TTC549 (cell line): Measurements from ENCODE around the gene ALPK3.
"Not testable (repeated sequence)": the region's sequence is repeated elsewhere in the genome, so short reads cannot be mapped to it uniquely, and the experiment has no call there.

Experiments used
- FAIRE-seq: peaks from 2 replicates; lab custom pipeline; 2012; peaks lifted over from hg19 to GRCh38; lab: Jason Lieb, UNC

ALPK3 gene

DNA sequence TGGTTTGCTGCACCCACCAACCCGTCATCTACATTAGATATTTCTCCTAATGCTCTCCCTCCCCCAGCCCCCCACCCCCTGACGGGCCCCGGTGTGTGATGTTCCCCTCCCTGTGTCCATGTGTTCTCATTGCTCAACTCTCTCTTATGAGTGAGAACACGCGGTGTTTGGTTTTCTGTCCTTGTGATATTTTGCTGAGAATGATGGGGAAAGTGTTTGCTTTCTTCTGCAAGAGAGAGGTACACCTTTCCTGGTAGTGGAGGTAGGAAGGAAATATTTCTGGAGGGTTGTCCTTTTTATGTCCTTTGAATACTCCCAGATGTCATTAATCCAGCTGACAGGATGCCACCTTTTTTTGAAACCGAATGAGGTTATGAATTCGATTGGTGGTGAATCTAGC, 56.8 kb downstream of the ALPK3 start:
- FAIRE-seq, result no peak

DNA sequence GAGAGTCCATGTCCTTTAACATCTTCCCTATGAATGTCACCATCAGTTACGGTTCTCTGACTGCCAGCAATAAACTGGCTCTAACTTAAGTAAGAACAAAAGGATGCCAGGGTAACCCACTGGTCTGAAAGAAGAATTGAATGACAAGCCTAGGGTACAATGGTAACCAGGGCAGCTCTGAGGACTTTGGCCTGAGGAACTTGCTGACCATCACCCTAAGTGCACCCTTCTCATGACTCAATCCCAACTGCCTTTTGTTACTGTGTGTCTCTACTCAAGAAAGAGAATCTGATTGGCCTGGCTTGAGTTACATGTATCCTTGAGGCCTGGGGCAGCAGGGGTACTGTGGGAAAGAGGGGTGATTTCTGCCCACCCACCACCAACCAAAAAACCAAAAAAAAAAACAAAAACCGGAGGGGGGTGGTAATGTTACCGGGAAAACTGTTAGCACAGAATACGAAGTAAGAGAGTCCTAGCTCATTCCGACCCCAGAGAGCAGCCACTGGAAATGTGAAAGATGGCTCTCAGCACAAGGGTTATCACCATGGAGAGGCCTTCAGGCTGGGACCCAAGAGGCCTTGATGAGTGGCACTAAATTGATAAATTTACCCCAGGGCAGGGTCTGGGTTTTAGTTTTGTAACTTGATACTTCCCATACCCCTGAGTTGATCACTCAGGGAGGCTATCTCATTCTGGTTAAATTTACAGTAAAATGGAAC, 58.0 kb downstream of the ALPK3 start:
- no peak for FAIRE-seq

DNA sequence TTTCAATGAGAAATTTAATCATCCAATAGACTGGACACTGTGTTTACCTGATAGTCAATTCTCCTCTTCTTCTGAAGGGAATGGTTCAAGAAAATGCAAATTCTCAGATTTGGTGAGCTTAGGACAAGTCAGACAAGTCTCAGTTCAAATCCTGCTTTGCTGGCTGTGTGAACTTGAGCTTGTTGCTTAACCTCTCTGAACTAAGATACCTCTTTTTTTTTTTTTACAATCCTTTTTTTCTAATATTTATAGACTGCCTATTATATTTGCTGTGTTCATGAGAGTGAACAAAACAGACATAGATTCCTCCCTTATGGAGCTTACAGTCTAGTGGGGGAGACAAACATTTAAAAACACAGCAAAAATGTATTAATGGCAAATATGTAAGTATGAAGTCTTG, 59.1 kb downstream of the ALPK3 start:
- no peak for FAIRE-seq

DNA sequence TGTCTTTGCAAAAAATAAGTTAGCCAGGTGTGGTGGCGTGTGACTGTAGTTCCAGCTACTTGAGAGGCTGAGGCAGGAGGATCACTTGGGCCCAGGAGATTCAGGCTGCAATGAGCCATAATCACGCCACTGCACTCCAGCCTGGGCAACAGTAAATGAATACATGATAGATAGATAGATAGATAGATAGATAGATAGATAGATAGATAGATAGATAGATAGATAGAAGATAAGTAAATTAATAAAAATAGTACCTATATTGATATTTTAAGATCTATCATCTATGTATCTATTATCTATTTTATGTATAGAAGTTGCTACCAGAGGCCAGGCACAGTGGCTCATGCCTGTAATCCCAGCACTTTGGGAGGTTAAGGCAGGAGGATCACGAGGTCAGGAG, 60.5 kb downstream of the ALPK3 start:
- not testable (repeated sequence) for FAIRE-seq

DNA sequence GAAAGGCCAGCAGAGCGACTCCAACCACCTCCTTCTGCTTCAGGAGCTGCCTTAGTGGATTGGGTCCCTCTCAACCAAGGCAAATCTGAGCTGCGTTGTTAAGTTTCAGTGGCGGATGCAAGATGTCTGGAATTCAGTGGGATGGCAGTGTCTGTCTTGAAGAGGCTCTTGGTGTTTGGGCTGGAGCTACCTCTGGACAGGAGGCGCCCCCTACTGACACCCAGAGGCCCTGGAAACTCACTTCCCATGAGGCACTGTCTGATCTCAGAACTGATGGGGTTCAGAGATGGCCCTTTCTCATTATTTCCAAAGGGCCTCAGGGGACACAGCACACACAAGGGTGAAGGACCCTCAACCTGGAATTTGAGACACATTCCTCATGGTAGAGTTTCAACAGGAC, 61.3 kb downstream of the ALPK3 start:
- FAIRE-seq, result no peak

DNA sequence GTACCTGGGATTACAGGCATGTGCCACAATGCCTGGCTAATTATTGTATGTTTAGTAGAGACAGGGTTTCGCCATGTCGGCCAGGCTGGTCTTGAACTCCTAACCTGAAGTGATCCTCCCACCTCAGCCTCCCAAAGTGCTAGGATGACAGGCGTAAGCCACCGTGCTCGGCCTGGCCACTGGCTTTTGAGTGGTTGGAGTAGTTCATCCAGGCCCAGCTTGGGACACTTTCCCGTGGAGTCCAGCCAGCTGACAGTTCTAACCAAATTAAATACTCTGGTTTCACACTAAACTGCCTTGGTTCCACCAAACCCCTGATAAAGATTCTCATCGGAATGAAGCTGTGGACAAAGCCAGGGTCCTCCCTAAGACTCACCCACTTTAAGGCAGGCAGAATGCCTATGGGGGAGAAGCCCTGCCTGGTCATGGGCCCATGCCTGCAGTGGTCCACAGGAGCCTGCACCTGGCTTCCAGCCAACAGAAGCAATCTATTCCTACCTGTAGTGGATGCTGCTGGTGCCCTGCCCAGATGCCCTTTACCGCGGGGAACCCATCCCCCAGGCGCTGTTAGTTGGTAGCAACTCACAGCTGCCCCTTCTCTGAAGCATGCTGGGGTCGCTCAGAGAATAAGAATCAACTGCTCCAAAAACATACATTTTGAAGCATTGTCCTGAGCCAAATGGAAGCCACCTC, 62.1 kb downstream of the ALPK3 start:
- no peak for FAIRE-seq

DNA sequence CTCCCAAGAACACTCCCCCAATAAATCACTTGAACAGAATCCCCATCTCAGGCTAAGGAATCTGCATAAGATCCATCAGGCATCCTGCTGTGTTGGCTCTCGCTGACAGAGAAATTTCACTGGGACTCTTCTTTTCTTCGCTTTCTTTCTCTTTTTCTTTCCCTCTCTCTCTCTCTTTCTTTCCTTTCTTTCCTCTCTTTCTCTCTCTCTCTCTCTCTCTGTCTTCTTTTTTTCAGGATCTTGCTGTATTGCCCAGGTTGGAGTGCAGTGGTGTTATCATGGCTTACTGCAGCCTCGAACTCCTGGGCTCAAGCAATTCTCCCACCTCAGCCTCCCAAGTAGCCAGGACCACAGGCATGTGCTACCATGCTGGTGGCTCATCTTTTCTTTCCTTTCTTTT, 62.9 kb downstream of the ALPK3 start:
- FAIRE-seq, result no peak

DNA sequence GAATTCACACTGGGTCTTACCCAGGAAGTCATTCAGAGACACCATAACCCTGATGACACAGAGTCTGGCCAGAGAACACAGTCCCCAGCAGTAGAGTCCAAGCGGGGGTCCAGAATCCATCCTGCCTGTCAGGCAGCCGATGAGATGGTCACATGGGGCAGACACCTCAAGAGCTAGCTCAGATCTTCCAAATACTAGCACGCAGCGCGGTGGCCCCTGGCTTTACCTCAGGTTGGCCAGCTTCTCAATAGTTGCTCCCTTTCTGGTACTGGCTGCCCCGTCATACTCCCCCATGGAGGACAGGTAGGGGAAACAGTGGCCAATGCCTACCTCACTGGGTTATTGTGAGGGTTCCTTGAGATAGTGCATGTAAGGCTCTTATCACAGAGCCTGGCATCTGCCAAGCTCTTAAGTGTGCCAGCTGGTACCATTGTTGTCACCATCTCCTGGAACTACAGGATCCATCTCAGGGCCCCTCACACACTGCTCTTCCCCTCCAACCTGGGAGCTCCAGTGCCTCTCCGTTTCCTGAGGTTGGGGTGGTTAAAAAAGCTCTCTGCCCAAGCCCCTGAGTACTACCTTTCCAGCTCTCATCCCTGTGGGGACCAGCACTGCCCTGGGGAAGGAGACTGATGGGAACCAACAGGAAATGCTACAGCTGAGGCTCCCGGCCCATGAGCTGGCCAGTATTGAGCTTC, 63.8 kb downstream of the ALPK3 start:
- no peak for FAIRE-seq

DNA sequence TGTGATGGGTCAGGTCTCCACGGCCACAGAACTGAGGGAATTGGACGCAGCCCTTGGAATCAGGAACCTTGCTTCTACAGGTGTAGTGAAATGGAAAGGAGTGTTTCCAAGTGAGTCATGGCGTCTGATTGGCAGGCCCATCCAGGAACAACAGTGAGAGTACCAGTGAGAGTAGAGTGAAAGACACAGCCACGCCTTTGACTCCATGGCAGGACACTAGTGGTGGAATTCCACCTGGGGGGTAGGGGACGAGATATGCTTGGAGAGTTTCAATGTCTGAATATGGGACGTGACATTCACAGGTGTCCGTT, 64.3 kb downstream of the ALPK3 start:
- FAIRE-seq, result no peak

DNA sequence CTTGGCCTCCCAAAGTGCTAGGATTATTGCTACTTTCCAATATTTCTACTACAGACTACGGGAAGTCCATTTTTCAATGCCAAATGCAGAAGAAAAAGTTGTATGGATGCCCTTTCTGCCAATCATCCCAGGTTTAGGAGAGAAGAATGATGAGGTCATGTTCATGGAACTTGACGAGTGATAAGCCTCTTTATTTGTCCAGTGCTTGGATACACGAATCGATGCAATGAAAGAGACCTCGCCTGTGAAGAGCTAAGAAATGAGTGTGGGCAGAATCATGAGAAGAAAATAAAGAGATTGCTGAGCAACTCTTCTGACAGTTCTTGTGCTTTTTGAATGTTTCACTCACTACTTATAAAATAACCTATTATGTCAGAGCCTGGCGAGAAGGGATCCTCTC, 66.3 kb downstream of the ALPK3 start:
- no peak for FAIRE-seq

DNA sequence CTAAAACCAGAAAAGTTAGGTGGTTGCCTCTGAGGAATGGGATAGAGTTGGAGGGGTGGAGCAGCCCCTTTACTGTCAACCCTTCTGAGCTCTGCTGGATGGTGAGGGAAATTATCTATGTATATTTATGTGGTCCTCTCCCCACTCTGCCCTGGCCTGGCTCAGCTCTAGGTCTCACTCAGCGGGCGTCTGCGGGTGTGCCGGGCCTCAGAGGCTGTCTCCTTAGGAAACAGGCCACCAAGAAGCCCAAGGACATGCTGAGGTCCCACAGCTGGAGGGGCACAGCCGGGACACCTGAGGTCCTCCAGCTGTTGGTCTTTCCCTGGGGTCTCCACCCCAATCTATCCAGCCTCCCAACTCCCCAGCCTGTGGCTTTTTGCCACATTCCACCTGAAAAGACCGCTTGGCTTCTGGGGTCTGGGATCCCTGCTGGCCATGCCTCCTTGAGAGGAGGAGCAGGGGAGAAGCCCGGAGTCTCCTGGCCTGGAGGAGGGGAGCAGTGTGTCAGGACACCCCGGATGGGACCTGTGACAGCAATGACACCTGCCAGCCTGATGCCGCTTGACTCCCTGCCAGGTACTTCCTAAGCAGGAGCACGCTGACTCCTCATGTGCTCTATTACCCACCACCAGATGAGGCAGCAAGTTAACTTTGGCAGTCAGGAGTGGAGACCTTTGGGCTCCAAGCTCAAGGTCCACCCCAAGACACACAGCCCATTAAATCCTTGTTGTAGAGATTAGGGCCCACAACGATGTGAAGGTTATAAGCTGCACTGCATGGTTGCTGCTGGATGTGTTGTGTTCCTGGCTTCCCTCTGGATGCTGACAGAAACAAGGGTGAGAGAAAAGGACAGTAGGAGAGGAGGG, 67.0 kb downstream of the ALPK3 start, which contains the start of gene SLC28A1:
Gene SLC28A1 (plus strand): TSS at position 747 of the 866 bp plus-strand sequence. CDS start 3,099 bp downstream, outside the sequence.
- FAIRE-seq, result no peak

DNA sequence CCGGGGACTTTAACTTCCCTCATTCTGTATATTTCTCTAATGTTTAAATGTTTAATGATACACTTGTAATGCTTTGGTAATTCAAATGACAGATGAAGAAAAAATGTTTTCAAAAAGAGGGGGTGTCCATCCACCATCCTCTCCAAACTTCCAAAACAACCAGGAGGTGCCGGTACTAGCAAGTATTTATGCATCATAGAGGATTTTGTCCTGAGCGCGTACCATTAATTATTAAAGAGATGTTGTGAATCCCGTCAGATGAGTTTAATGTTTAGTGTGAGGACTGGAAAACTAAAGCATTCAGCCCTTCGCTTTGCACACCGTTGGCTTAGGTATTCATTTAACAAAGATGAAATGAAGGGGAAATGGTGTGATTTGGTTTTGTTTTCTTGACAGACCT, 68.6 kb downstream of the ALPK3 start:
- FAIRE-seq, result no peak

DNA sequence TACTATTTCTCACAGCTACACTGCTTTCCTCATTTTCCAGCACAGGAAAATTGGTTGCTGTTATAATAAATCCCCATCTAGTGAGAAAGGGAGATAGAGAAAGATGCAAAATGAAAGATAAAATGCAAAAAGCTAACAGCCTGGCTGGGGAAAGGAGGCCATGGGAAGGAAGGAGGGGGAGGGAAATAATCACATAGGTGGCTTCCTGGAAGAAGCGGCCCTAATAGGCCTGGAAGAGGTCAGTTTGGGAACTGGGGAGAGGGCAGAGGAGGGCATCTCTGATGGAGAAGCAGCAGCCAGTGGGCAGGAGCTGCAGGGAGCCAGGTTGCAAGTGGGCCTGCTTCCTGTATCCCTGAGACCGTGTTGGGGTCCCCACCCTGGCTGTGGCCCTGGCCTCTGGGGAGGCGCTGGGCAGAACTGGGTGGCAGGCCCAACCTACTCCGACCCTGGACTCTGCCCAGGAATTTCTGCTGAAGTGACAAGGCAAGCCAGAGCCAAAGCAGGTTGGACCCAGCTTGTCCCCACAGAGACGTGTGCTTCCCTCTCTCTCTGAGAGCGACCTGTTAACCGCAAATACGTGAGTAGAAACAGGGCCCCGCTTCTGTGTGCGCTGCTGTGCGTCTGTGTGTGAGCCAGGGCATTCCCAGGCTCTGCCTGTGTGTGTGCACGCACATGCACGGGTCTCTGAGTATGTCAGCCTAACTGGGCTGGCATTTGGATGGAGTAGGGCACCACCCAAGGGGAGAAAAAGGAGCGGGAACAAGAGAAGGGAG, 69.2 kb downstream of the ALPK3 start:
- no peak for FAIRE-seq

DNA sequence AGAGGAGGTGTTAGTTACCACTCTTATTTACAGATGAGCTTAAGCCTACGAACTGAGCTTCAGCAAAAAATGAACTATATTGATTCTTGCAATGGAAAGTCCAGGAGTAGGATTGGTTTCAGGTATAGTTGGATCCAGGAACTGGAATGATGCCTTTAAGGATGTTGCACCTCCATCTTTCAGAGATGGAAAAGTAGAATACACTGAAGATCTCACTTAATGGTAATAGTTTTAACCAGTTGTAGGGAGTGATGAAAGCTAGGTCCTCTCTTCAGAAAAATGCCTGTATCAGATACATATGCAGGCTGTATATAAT, 69.8 kb downstream of the ALPK3 start:
- no peak for FAIRE-seq

DNA sequence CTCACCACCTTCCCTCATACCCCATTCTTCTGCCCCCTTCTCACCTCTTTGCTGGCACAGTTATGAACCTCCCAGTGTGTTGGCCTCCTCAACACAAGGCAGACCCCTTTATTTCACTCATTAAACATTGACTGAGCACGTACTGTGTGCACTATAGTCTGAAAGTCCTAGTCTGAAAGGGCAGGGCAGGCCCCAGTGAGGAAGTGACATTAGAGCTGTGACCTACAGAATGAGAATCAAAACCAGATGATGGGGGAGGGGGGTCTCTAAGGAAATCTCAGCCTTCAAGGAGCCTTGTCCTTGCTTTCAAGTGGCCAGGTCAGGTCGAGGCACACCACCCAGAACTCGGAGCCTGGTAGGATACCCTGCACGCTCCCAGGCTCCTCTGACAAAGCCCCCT, 70.8 kb downstream of the ALPK3 start:
- FAIRE-seq, result no peak

DNA sequence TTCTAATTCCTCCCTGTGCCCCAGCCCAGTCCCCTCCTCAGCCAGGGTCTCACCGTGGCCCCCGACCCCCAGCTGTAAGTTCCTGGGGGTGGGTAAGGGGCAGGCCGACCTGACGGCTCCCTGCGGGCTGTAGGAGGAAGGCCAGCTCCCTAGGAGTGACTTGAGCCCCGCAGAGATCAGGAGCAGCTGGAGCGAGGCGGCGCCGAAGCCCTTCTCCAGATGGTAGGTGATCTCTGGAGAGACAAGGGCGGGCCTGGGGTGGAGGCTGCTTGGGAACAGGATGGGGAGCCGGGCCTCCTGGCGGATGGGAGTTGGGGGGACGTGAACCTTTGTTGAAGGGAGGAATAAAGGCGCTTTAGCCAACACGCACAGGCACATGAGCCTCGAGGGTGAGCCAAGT, 71.5 kb downstream of the ALPK3 start:
- FAIRE-seq, result no peak

DNA sequence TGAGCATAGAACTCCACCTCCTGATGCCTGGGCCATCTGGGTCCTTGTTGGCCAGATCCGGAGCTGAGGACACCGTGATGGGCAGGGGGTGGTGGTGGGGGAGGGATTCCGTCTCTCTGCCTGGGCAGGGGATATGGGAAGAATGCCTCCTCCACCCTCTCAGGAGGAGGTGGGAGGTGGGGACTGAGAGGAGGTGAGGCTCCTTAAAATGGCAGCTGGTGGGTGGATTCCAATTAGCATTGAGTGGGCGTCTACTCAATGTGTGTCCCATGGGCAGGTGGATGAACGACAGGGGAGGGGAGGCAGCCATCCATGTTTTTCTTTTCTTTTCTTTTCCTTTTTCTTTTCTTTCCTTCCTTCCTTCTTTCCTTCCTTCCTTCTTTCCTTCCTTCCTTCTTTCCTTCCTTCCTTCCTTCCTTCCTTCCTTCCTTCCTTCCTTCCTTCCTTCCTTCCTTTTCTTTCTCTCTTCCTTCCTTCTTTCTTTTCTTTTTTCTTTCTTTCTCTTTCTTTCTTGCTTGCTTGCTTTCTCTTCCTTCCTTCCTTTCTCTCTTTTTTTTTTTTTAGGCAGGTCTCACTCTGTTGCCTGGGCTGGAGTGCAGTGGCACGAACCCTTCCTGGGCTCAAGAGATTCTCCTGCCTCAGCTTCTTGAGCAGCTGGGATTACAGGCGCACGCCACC, 72.3 kb downstream of the ALPK3 start:
- FAIRE-seq, result no peak

DNA sequence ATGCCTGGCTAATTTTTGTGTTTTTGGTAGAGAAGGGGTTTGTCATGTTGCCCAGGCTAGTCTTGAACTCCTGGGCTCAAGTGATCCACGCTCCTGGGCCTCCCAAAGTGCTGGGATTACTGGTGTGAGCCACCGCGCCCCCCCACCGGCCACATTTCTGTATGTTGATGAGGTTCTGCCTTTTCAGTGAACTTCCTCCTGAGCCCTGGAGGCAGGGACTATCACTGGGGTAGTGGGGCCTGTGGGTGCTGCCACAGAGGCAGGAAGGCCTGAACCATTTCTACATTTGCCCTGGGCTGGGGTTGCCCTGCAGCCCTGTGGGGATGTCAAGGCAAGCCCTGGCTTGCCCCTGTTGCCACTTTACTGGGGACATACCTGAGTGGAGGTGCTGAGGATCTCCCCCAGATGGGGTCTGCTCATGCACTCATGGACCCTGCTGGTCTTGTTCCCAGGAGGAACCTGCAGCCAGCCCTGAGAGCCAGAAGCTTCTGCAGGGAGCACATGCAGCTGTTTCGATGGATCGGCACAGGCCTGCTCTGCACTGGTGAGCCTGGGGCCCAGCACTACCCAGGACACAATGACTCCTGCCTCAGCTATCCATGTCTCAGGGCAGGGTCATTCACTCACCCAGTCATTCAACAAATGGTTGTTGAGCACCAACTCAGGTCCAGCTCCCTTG, 73.0 kb downstream of the ALPK3 start:
- FAIRE-seq, result no peak

DNA sequence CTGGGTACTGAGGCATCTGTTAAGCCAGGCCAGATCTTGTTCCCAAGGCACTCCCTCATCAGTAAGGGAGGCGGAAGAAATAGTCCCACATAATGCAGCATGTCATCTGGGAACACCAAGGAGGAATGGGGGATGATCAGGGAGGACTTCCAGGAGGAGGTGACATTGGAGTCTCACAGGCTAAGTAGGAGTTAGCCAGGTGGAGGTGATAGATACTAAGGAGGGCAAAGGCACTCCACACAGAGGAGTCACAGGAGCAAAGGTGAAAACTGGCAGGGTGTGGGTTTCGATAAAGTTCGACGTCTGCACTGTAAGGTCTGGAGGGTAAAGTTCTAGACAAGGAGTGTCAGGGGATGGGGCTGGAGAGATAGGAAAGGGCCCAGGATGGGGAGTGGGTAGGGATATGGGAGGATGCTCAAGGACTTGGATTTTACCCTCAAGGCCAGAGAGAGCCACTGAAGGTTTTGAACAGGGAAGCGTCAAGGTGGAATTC, 73.6 kb downstream of the ALPK3 start:
- FAIRE-seq, result no peak

DNA sequence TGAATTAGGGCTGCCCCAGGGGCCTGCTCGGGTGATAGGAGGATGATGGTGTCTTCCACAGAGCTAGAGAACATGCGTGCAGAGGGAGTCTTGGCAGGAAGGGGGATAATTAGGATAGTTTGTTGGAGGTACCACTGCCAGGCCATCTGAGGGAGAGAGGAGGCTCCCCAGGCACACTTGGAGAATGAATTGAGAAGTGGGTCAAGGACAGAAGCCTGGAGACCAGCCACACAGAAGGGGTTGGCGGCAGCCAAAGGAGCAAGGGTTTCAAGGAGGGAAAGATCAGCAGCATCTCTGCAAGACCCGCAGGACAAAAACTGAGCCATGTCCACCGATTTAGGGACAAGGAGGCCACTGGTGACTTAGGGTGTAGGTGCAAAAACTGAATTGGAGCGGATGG, 74.2 kb downstream of the ALPK3 start:
- FAIRE-seq, result no peak
